NCI-H1436 treated with DMSO at 0.1 percent for 48 hours (cell line): Measurements from ENCODE around the gene TRIM60.
"Not testable (repeated sequence)": the region's sequence is repeated elsewhere in the genome, so short reads cannot be mapped to it uniquely, and the experiment has no call there.

Experiments
- DNase-seq: peaks from one replicate; lab custom pipeline; 2025; lab: John Stamatoyannopoulos, UW

Gene TRIM60

DNA sequence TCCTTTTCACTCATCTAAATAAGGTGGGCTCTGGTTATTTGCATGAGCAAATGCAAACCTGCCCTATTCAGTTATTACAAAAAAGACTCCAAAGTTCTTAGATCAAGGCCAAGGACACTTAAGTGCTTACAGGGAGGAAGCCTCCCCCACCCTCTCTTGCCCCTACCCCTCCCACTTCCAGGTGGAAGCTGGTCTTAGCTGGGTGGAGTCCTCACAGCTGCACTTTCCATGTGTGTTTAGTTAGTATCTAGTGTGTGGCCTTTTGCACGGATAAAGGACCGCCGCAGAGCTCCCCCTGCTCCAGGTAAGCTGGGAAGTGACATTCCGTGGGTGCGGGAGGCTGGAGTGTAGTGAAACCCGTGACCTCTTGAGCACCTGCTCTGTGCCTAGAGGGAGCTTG lies 21.8 kb downstream of the TRIM60 start, which contains the start of gene TRIM75:
Gene TRIM75, plus strand, starts transcription at position 222 of the 400 bp plus-strand sequence. CDS start 5,282 bp downstream, outside the sequence.
- DNase-seq, result no peak

GRCh38 chr4:165055601-165056000 lies 23.8 kb downstream of the TRIM60 start:
- no peak for DNase-seq

DNA sequence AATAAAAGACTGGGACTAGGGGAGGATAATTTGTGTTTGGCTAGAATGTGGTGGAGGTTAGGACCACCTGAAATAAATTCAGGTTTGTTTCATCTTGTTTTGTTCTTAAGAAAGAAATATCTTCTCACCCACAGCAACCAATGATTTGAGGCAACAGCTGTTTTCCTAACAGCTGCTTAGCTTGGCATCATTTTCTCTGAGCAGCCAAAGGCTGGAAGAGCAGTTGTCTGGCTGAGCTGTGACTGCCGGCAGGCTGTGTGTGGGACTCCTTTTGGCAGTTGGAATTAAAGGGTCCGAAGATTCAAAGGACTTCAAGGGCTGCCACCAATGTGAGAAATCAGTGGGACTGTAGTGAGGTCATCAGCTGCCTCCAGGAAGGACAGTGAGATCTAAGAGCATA lies 26.9 kb downstream of the TRIM60 start:
- no peak for DNase-seq

- no peak for DNase-seq
These were observed 27.6 kb downstream of the TRIM60 start for GRCh38 chr4:165059386-165059785.

DNA sequence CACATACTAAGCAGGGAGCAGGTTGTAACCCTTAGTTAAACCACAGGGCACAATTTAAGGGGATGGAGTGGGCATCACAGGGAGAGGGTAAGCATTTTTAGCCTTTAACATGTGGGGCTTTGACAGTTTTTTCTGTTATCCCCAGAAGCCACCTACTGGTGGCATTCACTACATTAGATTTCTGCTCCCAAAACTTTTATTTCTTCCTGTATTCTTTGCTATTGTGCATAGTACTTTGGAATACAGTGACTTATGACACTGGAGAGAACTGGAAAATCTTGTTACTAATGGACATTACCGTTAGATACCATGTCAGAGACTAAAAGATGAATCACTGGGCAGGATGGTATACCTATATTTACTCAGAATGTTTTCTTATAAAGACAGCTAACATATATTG lies 29.1 kb downstream of the TRIM60 start:
- DNase-seq, result no peak

DNA sequence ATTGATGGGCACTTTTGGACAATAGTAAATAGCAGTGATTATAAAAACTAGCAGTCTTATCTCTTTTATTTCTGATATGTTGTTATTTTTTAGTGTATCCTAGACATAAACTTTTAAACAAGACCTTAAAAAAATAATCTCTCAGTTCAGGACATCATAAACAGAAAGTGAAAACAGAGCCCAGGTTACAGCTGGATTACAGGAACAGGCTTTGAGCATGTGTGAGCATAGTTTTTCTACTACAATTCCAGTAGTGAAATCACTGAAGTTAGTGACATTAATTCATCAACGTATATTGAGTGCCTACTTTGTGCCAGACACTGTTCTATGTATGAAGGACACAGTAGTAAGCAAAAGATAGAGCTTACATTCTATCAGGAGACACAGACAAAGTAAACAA lies 38.8 kb downstream of the TRIM60 start:
- no peak for DNase-seq

DNA sequence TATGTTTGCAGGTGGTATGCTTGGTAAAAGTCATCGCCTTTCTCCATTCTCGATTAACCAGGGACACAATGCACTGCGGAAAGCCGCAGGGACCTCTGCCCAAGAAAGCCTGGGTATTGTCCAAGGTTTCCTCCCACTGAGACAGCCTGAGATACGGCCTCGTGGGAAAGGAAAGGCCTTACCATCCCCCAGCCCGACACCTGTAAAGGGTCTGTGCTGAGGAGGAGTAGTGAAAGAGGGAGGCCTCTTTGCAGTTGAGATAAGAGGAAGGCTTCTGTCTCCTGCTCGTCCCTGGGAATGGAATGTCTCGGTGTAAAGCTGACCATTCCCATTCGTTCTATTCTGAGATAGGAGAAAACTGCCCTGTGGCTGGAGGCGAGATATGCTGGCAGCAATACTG lies 41.5 kb downstream of the TRIM60 start:
- DNase-seq, result not testable (repeated sequence)

DNA sequence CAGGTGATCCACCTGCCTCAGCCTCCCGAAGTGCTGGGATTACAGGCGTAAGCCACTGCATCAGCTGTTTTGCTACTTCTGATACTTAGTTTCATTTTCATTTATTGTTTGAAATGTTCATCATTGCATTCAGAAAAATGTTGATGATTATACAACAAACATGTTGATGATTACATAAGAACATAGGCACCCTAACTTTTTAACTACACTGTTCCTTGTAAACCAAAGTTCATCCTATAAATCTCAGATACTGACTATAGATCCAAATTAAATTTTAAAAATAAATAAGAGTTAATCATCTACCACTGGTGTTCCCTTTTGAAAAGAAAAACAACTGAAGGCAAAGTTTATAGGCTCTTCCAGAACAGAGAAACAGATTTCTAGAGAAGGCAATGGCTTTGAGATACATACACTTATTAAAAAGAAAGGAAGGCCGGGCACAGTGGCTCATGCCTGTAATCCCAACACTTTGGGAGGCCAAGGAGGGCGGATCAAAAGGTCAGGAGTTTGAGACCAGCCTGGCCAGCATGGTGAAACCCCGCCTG lies 45.3 kb downstream of the TRIM60 start:
- no peak for DNase-seq

DNA sequence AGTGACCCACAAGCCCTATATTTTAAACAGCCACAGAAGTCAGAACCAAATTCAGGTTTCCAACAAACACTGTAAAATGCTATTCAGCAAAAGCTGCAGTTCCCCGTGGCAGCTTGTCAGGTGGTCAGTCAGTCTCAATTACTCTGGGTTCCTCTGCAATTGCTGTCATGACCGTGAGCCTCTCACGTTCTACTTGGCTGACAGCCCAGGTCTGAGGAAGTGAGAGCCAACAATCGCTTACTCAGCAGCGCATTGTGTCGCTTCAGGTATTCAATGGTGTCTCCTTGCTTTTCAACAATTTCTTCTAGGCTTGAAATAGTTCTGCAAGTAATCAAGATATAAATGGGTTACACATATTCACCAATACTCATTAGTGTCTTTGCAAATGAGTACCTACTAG lies 47.7 kb downstream of the TRIM60 start:
- DNase-seq, result no peak

- not testable (repeated sequence) for DNase-seq
These were observed 53.0 kb downstream of the TRIM60 start for GRCh38 chr4:165084787-165085186.

GRCh38 chr4:165085946-165086345 lies 54.1 kb downstream of the TRIM60 start:
- DNase-seq, result no peak

- DNase-seq, result no peak
These were observed 56.6 kb downstream of the TRIM60 start for GRCh38 chr4:165088366-165088765.
